ENCODE data around the gene EHD4.

The EHD4 gene

DNA sequence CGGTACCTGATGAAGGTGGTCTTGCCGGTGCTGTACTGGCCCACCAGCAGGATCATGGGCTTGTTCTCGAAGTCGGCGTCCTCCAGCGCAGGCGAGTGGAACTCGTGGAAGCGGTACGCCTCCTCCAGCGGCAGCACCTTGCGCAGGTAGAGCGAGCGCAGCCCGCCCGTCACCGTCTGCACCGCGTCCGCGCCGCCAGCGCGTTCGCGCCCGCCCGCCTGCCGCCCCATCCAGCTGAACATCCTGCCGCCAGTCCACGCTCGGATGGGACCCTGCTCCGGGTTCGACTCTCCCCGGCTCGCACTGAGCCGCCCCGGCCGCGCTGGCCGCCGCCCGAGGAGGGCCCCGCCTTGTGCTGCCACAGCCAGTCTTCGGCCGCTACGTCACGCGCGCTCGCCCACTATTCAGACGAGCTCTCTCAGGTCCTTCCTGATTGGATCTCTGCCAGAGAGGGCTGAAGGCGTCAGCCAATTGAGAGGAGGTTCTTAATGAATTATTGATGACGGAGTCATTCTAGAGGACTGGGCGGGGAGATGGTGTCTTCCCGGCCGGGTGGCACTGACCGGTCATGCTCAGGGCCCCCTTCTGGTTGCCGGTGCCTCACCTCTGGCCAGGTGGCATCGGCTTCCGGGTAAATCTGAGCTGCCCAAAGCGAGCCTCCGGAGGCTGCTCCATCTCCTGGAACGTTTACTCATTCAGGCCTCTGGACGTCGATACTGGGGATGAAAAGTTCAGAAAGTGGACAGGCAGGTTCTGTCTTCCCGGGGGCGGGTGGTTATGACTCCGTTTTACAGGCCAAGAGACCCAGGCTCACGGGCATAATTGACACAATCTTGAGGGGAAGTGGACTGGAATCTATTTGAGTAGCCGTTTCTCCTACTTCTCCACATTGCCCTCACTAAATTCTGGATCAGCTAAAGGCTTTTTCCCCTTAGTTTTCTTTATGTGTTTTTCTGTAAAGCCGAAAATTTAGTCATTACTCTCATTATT, at the start of gene EHD4:
EHD4 (minus strand) TSS at position 305 of the 990 bp plus-strand sequence; CDS start at position 242, 63 bp downstream.
- DNase-seq (ENCODE audit: low read depth in 4 of 4, low spot score in 1 of 4) = peak; percentile 81 to 93 (median 88)

DNA sequence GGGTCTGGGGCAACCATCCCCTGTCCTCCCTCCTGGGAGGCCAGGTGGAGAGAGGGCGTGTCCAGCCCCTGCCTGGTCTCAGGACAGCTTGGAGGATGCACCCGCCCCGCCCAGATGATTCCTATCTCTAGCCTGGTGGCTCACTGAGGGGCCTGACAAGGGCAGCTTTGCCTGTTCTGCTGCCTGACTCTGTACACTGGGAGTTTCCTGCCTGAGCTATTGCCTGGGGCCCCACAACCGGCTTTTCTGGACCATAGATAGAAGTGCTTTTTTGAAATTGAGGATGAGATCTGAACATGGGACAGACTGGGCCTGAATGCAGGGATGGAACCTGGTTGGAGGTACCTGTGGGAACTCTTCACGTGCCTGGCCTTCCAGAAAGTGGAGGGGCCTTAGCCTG, 49.2 kb upstream of the EHD4 start:
- no peak for DNase-seq (ENCODE audit: low read depth in 4 of 4, low spot score in 1 of 4)

DNA sequence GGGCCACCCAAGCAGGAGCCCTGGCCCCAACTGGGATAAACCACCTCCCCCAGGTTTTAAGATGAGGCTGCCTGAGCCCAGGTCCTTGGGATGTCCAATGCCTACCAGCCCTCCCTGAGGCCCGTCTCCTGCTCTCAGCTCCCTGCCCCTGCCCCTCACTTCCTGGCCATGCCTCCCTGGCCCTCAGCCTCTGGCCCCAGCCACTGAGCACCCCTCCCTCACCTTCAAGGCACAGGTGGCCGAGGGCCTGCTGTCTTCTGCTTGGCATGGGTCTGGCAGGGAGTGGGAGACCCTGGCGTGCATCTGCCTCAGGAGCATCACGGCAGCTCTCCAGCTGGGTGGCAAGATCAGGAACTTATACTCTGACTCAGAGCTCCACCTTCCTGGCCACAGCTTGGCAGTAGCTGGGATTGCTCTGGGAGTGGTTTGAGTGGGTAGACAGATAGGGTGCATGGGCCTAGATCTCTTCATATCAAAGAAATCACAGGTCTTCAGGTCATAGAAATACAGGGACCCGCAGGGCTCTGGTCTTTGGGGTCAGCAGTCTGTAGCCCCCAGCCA, 48.4 kb upstream of the EHD4 start, which contains the start of gene PLA2G4E:
PLA2G4E (minus strand) TSS at position 330 of the 561 bp plus-strand sequence; CDS start at position 318, 12 bp downstream.
- no peak for DNase-seq (ENCODE audit: low read depth in 4 of 4, low spot score in 1 of 4)

DNA sequence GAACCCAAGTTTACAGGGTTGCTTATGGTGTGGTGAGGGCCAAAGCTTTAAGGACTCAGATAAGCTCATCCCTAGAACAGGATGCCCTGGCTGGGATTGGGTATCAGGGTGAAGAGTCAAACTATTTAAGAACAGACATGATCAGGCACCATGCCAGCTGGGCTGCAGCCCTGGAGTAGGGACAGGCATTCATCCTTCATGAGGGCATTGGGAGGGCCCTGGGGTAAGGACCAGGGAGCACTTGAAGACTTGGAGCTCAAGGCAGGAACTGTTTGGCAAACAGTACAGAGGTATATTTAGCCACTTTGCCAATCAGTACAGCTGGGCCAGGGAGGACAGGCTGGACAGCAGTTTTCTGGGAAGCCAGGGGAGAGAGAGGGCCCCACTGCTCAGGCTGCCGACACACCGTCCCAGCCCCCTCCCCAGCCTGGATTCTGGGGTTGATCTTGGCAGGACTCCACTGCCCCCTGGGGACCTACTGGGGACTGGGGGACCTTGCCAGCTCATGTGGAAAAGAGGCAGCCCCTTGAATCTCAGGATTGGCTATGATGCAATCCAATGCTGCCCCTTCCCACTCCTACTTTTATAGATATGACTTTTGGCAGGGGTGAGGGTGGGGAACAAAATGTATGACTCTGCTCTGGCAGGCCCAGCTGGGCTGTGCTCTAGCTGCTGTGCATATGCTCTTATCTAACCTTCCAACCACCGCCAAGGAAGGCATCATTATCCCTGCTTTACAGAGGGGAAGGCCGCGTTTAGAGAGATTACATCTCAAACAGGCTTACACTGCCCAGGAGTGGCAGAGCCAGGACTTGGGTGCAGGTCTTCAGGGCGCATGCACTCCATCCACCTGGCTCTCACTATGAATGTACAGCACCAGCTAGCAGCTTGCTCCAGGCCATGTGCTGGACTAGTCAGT, 46.2 kb upstream of the EHD4 start:
- no peak for DNase-seq (ENCODE audit: low read depth in 4 of 4, low spot score in 1 of 4)

DNA sequence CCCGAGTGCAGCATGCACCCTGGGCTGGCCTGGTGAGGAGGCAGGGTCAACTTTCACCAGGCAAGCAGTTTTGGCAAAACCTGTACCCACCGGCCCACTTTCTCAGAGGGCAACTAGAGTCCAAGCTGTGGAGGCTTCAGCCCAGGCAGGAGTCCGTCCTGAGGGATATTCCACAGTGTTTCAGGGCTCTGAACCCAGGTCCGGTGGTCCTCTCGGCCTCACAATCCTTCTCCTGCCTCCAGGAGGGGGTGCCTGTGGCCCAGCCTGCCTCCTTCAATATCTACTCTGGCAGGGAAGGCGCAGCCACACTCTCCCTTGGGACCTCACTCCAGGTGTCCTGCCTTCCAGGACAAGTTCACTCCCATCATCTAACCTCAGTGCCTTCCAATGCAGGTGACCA, 44.6 kb upstream of the EHD4 start:
- DNase-seq (ENCODE audit: low read depth in 4 of 4, low spot score in 1 of 4) = no peak

DNA sequence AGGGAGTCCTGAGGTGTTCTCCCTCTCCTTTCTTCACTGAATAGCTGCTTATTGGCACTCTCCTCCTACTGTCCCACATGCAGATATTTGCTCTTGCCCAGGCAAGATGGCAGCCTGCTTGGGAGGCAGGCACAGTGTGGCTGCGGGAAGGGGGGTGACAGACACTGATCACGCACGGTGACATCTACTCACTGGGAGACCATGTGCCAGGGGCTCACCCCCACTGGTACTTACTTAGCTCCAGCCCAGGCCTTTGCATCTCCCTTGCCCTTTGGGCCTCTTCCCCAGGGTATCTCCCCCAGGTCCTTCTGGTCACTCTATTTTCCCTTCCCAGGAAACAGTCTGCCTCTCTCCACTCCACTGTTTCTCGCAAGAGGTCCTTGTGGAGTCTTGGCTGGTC, 42.0 kb upstream of the EHD4 start:
- DNase-seq (ENCODE audit: low read depth in 4 of 4, low spot score in 1 of 4) = no peak

DNA sequence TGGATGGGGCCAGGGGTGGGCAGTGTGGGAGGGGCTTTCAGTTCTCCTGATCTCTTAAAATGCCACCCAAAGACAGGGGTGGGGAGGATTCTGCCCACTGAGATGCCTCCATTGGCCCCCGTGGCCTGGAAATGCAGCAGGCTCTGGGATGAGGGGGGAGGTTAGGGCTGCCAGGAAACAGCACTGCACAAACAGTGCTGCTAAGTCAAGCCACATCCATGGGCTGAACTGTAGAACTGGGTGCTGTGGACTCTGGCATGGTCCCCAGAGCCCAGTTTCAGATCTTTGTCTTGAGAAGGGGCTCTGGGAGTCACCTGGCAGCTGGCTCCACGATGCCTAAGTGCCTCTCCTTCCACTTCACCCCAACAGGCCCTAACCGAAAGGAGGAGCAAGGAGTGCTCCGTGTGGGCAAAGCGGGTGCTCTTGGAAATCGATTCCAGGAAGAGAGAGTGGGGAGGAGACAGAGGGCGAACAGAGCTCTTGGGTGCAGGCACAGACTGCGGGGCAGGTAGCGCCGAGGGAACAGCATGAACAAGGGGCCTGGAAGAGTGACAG, 40.6 kb upstream of the EHD4 start:
- DNase-seq (ENCODE audit: low read depth in 4 of 4, low spot score in 1 of 4) = no peak

DNA sequence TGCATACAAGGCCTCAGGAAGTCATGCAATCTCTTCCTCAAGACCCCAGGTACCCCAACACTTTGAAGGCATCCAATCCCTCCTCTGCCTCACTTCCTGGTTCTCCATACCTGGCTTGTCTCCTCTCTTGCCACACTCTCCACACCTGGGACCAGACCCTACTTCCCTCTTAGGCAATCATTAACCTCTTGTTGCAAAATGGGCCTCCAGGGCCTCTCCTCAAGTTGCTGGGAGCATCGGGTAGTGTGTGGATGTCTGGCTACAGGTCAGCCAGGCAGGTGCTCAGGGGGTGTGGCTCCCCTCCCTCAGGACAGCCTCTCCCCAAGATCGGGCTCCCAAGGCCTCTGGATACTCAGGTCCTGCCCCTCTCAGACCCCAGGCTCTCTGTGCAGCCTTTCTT, 39.9 kb upstream of the EHD4 start:
- no peak for DNase-seq (ENCODE audit: low read depth in 4 of 4, low spot score in 1 of 4)

DNA sequence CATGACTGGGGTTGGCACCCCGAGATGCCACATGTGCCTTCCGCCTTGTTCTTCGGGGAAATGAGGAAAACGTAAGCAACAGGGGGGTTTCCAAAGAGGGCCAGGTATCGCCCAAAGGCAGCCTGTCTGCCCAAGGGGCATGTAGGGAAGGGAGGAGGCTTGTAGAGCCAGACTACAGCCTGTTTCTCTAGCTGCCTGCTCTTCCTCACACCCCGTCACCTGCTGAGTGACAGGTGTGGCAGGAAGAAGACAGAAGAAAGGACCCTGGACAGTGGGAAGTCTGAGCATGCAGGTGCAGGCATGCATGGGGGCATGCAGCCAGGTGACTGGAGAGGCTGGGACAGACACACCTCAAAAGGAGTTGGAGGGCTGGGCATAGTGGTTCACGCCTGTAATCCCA, 38.7 kb upstream of the EHD4 start:
- DNase-seq (ENCODE audit: low read depth in 4 of 4, low spot score in 1 of 4) = no peak

DNA sequence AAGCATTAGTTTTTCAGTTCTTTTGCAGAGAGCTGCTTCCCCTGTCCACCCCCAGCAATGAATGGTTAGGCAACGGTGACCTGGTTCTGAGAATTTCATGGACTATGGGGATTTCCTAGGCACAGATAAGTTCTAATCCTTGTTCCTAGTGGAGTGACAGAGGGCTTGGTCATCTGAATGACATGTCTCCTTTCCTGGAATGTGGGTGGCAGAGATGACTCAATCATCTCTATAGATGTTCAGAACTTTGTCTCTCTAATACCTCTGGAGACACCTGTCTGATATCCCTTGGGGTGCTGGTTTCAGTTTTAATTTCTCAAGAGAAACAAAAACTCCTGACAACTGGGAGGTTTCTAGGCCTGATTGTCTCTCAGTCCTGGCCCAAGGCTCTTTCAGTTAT, 38.1 kb upstream of the EHD4 start:
- DNase-seq (ENCODE audit: low read depth in 4 of 4, low spot score in 1 of 4) = no peak

DNA sequence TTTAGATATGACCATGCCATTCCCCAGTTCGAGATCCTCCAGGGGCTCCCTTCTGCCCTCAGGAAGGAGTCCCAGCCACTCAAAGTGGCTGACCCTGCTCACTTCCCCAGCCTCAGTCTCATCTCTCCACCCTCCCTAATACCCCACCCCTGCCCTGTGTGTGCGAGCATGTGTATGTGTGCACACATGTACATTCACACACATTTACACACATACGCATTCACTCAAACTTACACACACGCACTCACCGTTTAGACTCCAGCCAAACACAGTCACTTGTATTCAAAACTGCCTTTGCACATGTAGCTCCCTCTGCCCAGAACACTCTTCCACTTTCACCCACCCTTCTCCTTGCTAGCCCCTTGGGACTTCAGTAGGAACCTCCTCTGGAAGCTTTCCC, 37.1 kb upstream of the EHD4 start:
- DNase-seq (ENCODE audit: low read depth in 4 of 4, low spot score in 1 of 4) = no peak

DNA sequence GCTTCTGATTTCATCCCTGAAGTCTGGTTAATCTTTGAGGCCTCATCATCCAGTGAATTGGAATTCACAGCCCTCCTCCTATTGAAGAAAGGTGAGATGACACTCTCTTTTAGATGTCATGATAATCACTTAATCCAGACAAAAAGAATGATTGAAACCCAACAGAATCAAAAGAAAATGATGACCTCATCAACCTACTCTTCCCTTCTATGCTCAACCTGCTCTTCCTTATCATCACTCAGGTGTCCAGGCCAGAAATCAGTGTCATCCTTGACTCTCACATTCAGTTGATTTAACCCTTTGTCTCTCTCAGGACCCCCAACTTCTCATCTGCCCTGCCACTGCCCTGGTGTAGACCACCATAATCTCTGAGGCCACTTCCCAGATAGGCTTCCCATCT, 36.7 kb upstream of the EHD4 start:
- DNase-seq (ENCODE audit: low read depth in 4 of 4, low spot score in 1 of 4) = no peak

DNA sequence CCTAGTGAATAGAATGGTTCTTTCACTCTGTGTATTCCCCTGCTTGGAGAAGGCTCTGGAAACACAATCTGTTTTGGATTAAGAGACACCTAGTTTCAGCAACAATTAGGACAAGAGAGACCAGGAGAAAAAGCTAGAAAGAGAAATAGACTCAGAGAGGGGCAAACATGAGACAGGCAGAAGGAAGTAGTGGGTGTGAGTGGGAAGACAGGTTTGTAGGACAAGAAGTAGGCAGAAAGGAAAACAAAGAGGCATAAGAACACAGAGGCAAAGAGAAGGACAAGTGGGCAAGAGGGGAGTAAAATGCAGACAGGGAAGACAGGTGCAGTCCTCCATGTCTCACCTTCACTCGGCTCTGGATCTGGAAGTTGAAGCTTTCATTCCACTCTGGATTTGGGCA, 35.0 kb upstream of the EHD4 start:
- no peak for DNase-seq (ENCODE audit: low read depth in 4 of 4, low spot score in 1 of 4)

DNA sequence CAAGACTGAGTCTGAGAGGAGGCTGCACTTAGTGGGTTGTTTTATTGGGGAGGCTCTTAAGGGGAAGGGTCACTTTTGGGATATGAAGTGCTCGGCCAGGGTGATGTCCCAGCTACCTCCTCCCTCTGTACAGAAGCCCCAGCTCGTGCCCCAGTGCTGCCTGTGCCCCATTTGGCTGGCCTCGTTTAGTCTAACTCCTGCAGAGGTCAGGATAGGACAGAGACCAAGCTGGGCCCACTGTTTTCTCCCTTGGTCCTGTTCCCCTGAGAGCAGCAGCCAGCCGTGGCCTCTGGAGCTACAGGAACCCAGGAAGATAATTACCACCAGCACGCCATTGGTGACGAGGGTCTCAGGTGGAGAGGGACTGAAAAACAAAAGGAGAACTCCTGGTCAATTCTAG, 30.0 kb upstream of the EHD4 start:
- DNase-seq (ENCODE audit: low read depth in 4 of 4, low spot score in 1 of 4) = no peak

DNA sequence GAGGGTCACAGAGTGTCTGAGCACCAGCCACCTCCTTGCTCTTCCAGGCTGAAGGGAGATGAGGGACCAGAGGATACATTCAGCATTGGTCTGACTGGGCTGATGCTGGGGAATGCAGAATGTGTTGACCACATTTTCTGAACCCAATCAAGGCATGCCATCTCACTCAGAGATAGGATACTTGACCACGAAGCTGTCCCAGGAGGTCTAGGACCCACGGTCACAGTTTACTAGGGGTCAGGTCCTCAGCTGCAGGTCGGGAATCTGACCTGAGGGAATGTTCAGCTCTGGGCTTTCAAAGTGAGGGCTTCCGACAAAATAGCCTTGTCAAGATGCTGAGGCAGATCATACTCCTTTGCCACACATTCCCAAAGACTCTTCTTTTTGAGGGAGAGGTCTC, 28.9 kb upstream of the EHD4 start:
- no peak for DNase-seq (ENCODE audit: low read depth in 4 of 4, low spot score in 1 of 4)

DNA sequence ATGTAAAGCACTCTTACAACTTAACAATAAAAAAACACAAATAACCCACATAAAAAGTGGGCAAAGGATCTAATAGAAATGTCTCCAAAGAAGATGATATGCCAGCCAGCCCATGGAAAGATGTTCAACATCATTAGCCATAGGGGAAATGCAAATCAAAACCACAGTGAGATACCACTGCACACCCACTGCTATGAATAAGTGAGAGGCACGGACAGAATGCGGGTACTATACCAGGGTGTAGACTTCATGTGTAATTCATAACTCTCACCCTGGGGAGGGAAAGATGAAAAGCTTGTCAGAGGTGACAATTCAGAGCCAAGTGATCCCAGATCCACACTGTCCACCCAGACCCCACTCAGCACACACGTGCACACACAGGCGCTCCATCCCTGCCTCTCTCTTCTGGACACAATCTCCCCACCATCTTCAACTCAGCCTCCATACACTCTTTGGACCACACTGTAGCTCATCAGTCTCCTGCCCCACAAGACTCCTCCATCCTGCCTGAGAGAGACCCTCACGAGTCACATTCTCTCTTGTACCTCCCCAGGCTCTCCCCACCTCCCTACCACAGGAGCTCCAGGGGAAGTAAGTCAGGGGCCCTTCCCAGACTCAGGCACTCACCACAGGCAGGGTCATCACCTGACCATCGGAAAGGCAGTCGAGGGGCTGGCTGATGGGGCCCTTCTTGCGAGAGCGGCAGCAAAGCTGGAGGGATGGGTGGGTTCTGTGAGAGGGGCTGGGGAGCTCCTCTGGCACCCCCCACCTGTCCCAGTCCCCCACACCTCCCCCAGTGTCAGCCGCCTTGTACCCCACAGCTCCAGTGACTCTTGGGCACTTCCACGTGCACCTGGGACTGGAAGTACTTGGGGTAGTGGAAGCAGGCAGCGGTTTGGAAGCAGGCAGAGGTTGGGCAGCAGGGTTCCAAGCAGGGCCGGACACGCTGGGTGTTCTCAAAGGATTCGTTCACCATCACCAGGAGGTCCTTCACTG, 27.2 kb upstream of the EHD4 start:
- DNase-seq (ENCODE audit: low read depth in 4 of 4, low spot score in 1 of 4) = no peak

DNA sequence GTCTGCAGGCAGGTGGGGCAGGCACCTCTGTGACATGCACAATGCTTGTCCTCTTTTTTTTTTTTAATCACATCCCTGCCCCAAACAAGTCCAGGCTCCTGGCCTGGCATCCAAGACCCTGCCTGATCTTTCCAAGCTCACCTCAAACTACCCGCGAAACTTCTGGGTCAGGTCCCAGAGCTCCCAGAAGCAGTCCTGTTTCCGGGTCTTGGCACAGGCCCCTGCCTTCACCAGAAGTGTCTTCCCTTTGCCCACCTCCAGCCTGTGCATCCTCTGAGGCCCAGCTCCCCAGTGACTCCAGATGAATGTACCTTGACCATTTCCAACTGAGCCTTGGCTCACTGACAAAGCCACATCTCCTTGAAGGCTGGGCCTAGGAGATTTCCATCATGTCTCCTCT, 25.5 kb upstream of the EHD4 start:
- no peak for DNase-seq (ENCODE audit: low read depth in 4 of 4, low spot score in 1 of 4)

DNA sequence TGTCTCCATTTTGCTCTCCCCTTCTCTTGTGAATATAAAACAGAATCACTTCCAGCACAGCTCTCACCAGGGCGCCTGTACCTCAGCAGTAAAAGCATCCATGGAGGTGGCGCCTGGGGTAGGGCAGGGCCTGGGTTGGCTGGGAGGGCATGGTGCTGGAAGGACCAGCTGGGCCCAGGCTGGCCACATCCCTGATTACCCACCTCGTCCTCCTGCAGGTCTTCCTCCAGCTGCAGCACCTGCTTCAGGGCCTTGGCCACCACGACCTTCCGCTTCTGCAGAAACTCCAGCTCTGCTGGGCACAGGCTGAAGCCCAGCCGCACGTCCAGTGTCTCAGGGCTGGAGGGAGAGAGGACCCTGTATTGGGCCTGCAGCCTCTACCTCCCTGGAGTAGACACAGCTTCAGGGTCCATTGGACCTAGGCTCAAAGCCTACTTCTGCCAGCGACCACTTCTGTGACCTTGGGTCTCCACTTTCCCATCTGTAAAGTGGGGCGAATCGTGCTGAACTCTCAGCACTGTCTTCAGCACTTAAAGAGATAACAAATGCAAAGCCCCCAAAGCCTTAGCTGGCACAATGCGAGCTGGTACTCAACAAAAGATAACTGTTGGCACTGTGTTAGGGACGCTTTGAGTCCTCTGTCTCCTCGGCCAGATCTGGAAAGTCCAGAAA, 24.7 kb upstream of the EHD4 start:
- DNase-seq (ENCODE audit: low read depth in 4 of 4, low spot score in 1 of 4) = no peak

DNA sequence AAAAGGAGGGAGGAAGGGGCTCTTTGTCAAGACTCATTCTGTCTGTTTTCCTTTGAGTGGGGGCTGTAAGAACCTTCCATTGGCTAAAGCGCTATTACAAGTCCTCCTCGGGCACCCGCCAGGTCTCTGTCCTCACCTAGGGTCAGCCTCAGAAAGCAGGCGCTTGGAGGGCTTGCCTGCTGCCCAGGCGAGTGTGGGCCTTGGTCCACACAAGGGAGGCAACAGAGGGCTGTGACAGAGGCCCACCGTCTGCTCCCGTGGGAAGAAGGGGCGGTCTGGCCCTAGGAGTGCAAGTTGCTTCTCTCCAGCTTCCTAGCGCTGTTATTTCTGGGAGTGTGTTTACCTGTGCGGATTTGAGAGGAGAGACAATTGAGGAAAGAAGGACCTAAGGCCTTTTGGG, 24.0 kb upstream of the EHD4 start:
- DNase-seq (ENCODE audit: low read depth in 4 of 4, low spot score in 1 of 4) = no peak

All from stimulated activated CD4-positive, alpha-beta T cell treated with anti-CD3 and anti-CD28 coated beads, Interleukin-1b, Interleukin-23, amount 100 ng/mL, for 24 hours (primary cell).